SK-N-SH treated with all-trans-retinoic acid at 6 μM for 48 hours (cell line): ENCODE measurements around the gene LCN9.

ENCODE experiments used
- ATAC-seq: fragments of 200-7000 bp; cut with Tn5 transposase; 3 replicates; pipeline ENCODE4 v1.9.1; 2020; ENCODE audit warnings: mild to moderate bottlenecking, moderate library complexity
- ARNTL ChIP-seq: fragments of 450-650 bp; formaldehyde crosslinking; IDR thresholded peaks from 2 replicates; pipeline ENCODE4 v1.5.0; 2020; ENCODE audit warnings: low read depth, mild to moderate bottlenecking, moderate library complexity, borderline replicate concordance
- BACH2 ChIP-seq: fragments of 250-450 bp; sonication (Bioruptor Pico); IDR thresholded peaks from 2 replicates; pipeline ENCODE4 v1.9.0; 2021; ENCODE audit warnings: mild to moderate bottlenecking, borderline replicate concordance
- CREB5 ChIP-seq: fragments of 250-450 bp; sonication (Bioruptor Pico); IDR thresholded peaks from 2 replicates; pipeline ENCODE4 v1.5.1; 2020; ENCODE audit warnings: low read depth, mild to moderate bottlenecking, moderate library complexity
- CSDC2 ChIP-seq: fragments of 250-450 bp; sonication (Bioruptor Pico); IDR thresholded peaks from 2 replicates; pipeline ENCODE4 v1.5.0; 2020; ENCODE audit warnings: mild to moderate bottlenecking, moderate library complexity
- ESRRG ChIP-seq: fragments of 250-450 bp; sonication (Bioruptor Pico); IDR thresholded peaks from 2 replicates; pipeline ENCODE4 v1.6.1; 2021; ENCODE audit warnings: mild to moderate bottlenecking
- GLIS3 ChIP-seq: fragments of 250-450 bp; sonication (Bioruptor Pico); IDR thresholded peaks from 2 replicates; pipeline ENCODE4 v1.5.0; 2020; ENCODE audit warnings: mild to moderate bottlenecking, moderate library complexity
- ISL1 ChIP-seq: fragments of 250-450 bp; sonication (Bioruptor Pico); IDR thresholded peaks from 2 replicates; pipeline ENCODE4 v2.1.2; 2022; ENCODE audit warnings: mild to moderate bottlenecking, moderate library complexity
- OSR1 ChIP-seq: fragments of 250-450 bp; sonication (Bioruptor Pico); IDR thresholded peaks from 2 replicates; pipeline ENCODE4 v1.8.0; 2022; ENCODE audit warnings: moderate library complexity, mild to moderate bottlenecking, inconsistent platforms
- PATZ1 ChIP-seq: fragments of 250-450 bp; sonication (Bioruptor Pico); IDR thresholded peaks from 2 replicates; pipeline ENCODE4 v1.8.0; 2020; ENCODE audit warnings: mild to moderate bottlenecking, moderate library complexity, borderline replicate concordance
- POU6F1 ChIP-seq: fragments of 250-450 bp; sonication (Bioruptor Pico); IDR thresholded peaks from 2 replicates; pipeline ENCODE4 v1.8.0; 2021; ENCODE audit warnings: low read depth, mild to moderate bottlenecking, moderate library complexity, borderline replicate concordance
- PPARA ChIP-seq: fragments of 250-450 bp; sonication (Bioruptor Pico); IDR thresholded peaks from 2 replicates; pipeline ENCODE4 v1.5.0; 2020; ENCODE audit warnings: mild to moderate bottlenecking, borderline replicate concordance
- RARB ChIP-seq: fragments of 250-450 bp; sonication (Bioruptor Pico); IDR thresholded peaks from 2 replicates; pipeline ENCODE4 v1.8.0; 2021; ENCODE audit warnings: mild to moderate bottlenecking, moderate library complexity
- TCF4 ChIP-seq: fragments of 250-450 bp; sonication (Bioruptor Pico); IDR thresholded peaks from 2 replicates; pipeline ENCODE4 v1.8.0; 2021; ENCODE audit warnings: mild to moderate bottlenecking, moderate library complexity, borderline replicate concordance
- TOX ChIP-seq: fragments of 250-450 bp; sonication (Bioruptor Pico); IDR thresholded peaks from 2 replicates; pipeline ENCODE4 v1.8.0; 2021; ENCODE audit warnings: mild to moderate bottlenecking, moderate library complexity, borderline replicate concordance
- TSHZ2 ChIP-seq: fragments of 250-450 bp; sonication (Bioruptor Pico); IDR thresholded peaks from 2 replicates; pipeline ENCODE4 v1.5.0; 2020; ENCODE audit warnings: mild to moderate bottlenecking, moderate library complexity
- ZC3H10 ChIP-seq: fragments of 250-450 bp; sonication (Bioruptor Pico); IDR thresholded peaks from 2 replicates; pipeline ENCODE4 v1.5.1; 2021; ENCODE audit warnings: mild to moderate bottlenecking, moderate library complexity
- ZFP3 ChIP-seq: fragments of 250-450 bp; sonication (Bioruptor Pico); IDR thresholded peaks from 2 replicates; pipeline ENCODE4 v1.5.0; 2020; ENCODE audit warnings: mild to moderate bottlenecking, moderate library complexity
- ZFP30 ChIP-seq: fragments of 450-650 bp; formaldehyde crosslinking; IDR thresholded peaks from 2 replicates; pipeline ENCODE4 v1.5.0; 2022; ENCODE audit warnings: mild to moderate bottlenecking, moderate library complexity
- ZNF70 ChIP-seq: fragments of 450-650 bp; formaldehyde crosslinking; IDR thresholded peaks from 2 replicates; pipeline ENCODE4 v1.5.0; 2020; ENCODE audit warnings: mild to moderate bottlenecking, moderate library complexity
- ZNF8 ChIP-seq: fragments of 450-650 bp; formaldehyde crosslinking; IDR thresholded peaks from 2 replicates; pipeline ENCODE4 v1.5.0; 2020; ENCODE audit warnings: mild to moderate bottlenecking, moderate library complexity

LCN9 gene

GRCh38 chr9:135641047-135641446 lies 22.1 kb upstream of the LCN9 start:
- TF ChIP-seq ZFP3 (CRISPR knock-in tag) (no peak), CREB5 (no peak), ISL1 (CRISPR knock-in tag) (no peak), TSHZ2 (no peak), ZFP30 (CRISPR knock-in tag) (no peak), ZNF70 (CRISPR knock-in tag) (no peak), RARB (CRISPR knock-in tag) (no peak), ZNF8 (CRISPR knock-in tag) (no peak), OSR1 (CRISPR knock-in tag) (no peak), TCF4 (CRISPR knock-in tag) (no peak), CSDC2 (CRISPR knock-in tag) (no peak), ZC3H10 (CRISPR knock-in tag) (no peak), TOX (no peak), PPARA (CRISPR knock-in tag) (no peak), BACH2 (CRISPR knock-in tag) (no peak)
- ATAC-seq, result no peak

- ATAC-seq, result no peak
- TF ChIP-seq CREB5 (no peak), ZNF8 (CRISPR knock-in tag) (no peak), ZNF70 (CRISPR knock-in tag) (no peak), ZC3H10 (CRISPR knock-in tag) (no peak), CSDC2 (CRISPR knock-in tag) (no peak), PATZ1 (CRISPR knock-in tag) (no peak), GLIS3 (no peak), ISL1 (CRISPR knock-in tag) (no peak), POU6F1 (CRISPR knock-in tag) (no peak), PPARA (CRISPR knock-in tag) (no peak), OSR1 (CRISPR knock-in tag) (no peak), ZFP3 (CRISPR knock-in tag) (no peak), ARNTL (CRISPR knock-in tag) (no peak), ZFP30 (CRISPR knock-in tag) (no peak), BACH2 (CRISPR knock-in tag) (no peak), ESRRG (CRISPR knock-in tag) (no peak), RARB (CRISPR knock-in tag) (no peak), TSHZ2 (no peak)
Measured at GRCh38 chr9:135641745-135642144, 21.4 kb upstream of the LCN9 start.
